Measurements from ENCODE around the gene ARL10. TPM values are rescaled to one million over a fixed set of nuclear protein-coding genes. Genes with fewer than 3 reads are reported as not detected.
A peak's percentile ranks its signal among the peaks of the same experiment; 100 is the strongest.

Gene ARL10
- total RNA-seq, 1 donor from 2014 or later = 6.0 TPM

- peaks cover 26% of the 10 kb centered on the region for H3K27me3 ChIP-seq (ENCODE audit: low read depth)
- no peak overlapping the region for H3K27ac ChIP-seq (replicated peaks)
- H3K4me1 ChIP-seq = no peaks in the 10 kb centered on the region
- no peak for TF ChIP-seq CTCF (IDR thresholded peaks at IDR 0.05; ENCODE audit: borderline replicate concordance)
- H3K4me3 ChIP-seq = no peak overlapping the region
- intact Hi-C loops (cut with micrococcal nuclease) = no loop called here
- H3K36me3 ChIP-seq = no peaks in the 10 kb centered on the region
- H3K9me3 ChIP-seq (replicated peaks) = no peaks in the 10 kb centered on the region
- no peak for DNase-seq
Observed at GRCh38 chr5:176427971-176428370, 62.7 kb downstream of the ARL10 start.

- no peak for TF ChIP-seq CTCF (IDR thresholded peaks at IDR 0.05; ENCODE audit: borderline replicate concordance)
- no peaks in the 10 kb centered on the region for H3K36me3 ChIP-seq
- H3K4me3 ChIP-seq = no peak overlapping the region
- intact Hi-C loops (cut with micrococcal nuclease) = no loop called here
- no peaks in the 10 kb centered on the region for H3K4me1 ChIP-seq
- DNase-seq = no peak
- peaks cover 13% of the 10 kb centered on the region for H3K27me3 ChIP-seq (ENCODE audit: low read depth)
- H3K9me3 ChIP-seq (replicated peaks) = no peaks in the 10 kb centered on the region
- H3K27ac ChIP-seq (replicated peaks) = no peak overlapping the region
Observed at GRCh38 chr5:176429972-176430371, 64.7 kb downstream of the ARL10 start.

Small RNA genes lying within 50 kb of the gene (microRNA-seq; reads per million reads assigned to microRNA genes)
- gene MIR1271 = 9.4 reads per million, percentile 24 among the genes with 10 or more reads in this experiment

Other genes starting within 250 kb of the ARL10 start
- 4.7 TPM for gene SIMC1, start 127.1 kb upstream of the ARL10 start, total RNA-seq
- 91.6 TPM for gene KIAA1191, start 3.7 kb upstream of the ARL10 start, total RNA-seq
- gene NOP16, start 23.1 kb downstream of the ARL10 start, total RNA-seq = 19.1 TPM
- gene HIGD2A, start 23.3 kb downstream of the ARL10 start, total RNA-seq = 217 TPM
- 216 TPM for gene CLTB, start 51.1 kb downstream of the ARL10 start, total RNA-seq
- gene FAF2, start 82.9 kb downstream of the ARL10 start, total RNA-seq = 13.0 TPM
- gene RNF44, start 171.9 kb downstream of the ARL10 start, total RNA-seq = 28.2 TPM
- gene CDHR2, start 183.9 kb downstream of the ARL10 start, total RNA-seq = 0.33 TPM
- 0.58 TPM for gene GPRIN1, start 244.7 kb downstream of the ARL10 start, total RNA-seq